GM19452 (cell line): ENCODE data around the gene MYO7B.

ENCODE experiments used
- ATAC-seq: cut with Tn5 transposase; IDR thresholded peaks from one replicate; pipeline ENCODE4 v1.9.1; 2021; ENCODE audit not compliant: unreplicated experiment

MYO7B gene

DNA sequence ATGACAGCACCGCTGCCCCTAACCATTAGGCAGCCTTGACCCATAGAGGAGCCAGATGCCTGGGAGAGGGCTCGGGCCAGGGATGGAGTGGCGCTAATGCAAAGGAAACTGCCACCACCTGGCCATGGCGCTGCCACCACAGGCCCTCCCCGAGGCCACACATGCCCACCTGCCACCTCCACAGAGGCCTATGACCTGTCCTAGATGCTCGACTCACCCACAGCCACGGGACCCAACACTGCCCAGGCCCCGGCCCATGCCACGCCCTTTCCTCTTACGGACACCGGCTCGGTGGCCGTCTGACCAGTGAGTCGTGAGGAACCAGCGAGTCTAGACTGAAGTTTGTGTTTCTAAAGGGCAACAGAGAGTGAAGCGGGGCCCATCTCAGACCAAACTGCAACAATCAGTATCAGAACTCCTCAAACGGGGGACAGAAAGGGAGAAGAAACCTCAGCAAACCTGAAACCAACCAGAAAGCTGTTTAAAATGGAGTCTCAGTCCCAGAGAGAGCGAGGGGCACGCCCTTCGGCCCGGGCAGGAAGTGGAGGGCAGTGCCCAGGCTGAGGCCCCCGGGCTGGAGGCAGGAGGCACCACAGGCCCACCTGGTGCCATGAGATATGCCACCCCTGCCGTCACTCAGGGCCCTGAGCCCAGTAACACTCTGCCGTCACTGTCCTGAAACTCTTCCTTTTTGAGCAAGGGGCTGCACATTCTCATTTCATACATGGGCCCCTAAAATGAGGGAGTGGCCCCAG is 111.2 kb downstream of the MYO7B start:
- ATAC-seq: no peak

DNA sequence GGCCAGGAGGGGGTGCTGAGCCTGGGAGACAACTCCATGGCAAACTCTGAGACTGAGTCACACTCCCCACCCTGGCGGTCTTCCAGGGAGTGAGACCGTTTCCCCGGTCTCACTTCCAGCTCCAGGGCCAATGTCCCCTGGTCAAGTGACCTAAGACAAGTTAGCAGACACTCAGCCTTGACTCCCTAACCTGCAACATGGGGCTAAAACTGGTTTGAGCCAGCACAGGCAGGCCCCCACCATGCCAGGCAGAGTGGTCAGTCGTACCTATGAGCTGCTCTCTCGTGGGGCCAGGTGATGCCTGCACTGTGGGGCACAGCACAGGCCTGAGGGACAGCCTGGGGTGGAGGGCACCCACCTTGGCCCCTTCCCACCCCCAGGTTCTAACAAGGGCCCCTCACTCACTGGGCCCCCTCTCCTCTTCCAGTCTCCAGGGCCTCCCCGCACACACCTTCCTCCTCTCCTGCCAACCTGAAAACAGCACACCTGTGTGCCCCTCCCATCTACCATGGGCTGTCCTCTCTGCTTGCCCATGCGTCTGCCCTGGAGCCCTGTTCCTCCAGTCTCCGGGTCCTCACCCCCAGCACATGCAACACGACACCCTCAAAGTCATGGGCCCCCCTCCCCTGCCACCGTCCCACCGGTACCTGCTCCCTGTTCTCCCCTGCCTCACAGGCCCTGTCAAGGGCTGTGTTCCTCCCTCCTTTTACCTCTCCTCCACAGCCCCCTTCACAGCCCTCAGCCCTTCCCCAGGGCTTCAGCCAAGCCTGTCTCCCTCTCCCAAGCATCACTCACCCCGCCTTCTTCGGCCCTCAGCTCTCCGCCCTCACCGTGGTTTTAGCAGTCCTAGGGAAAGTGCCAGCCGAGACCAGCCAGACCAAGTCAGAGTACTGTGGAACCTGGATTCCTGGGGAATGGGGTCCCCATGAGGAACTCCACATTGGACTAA is 112.0 kb downstream of the MYO7B start:
- ATAC-seq: no peak

DNA sequence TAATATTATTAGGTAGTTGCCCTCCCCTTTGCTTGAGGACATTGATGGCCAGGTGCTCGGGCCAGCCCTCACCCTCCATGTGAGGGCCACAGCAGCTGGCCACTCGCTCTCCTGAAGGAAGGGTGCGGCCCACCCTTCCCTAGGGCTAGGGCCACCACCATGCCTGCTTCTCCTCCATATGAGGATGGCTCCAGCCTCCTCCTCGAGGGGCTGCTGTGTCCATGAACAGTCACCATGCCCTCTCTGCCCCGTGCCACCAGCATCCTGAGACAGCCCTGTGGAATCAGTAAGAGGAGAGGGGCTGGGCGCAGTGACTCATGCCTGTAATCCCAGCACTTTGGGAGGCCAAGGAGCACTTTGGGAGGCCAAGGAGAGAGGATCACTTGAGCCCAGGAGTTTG is 112.8 kb downstream of the MYO7B start:
- no peak for ATAC-seq

DNA sequence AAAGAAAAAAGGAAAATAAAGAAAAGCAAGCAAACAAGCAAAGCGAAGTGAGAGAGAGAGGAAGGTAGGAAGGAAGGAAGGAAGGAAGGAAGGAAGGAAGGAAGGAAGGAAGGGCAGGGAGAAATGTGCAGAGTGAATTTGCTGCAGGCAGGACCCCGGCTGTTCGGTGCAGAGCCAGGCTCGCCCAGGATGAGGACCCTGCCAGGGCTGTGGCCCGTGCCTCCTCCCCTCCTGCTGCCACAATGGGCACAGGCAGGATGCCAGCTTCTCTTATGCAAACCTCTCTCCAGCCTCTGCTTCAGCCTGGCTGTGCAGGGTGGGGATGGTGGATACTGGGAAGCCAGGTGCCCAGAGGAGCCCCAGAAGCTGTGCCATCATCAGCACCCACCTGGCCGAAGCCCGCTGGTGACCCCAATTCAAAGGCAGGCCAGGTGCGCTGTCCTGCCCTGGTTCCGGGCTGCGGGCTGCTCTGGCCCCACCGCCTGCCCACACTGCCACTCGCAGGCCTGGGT is 113.7 kb downstream of the MYO7B start:
- no peak for ATAC-seq

DNA sequence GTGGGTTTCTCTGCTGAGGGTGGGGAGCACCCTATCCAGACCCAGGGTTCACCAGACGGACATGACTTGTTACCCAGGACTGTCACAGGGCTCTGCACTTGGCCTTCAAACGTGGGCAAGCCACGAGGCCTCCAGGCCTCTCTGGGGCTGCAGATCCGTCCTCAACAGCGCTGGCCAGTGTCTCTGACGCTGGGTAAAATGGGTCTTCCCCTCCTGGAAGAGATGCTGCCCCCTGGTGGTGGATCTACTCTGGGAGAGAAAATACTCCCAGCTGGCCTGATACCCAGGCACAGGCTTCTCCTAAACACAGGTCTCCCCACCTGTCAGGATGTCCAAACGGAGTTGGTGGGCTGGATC is 114.2 kb downstream of the MYO7B start:
- peak; percentile 63 for ATAC-seq

GRCh38 chr2:127650041-127650784 is 114.7 kb downstream of the MYO7B start:
- ATAC-seq: peak; percentile 19

- ATAC-seq: no peak
Observed at GRCh38 chr2:127650785-127651380, 115.4 kb downstream of the MYO7B start.

GRCh38 chr2:127651381-127651809 is 115.9 kb downstream of the MYO7B start:
- no peak for ATAC-seq

DNA sequence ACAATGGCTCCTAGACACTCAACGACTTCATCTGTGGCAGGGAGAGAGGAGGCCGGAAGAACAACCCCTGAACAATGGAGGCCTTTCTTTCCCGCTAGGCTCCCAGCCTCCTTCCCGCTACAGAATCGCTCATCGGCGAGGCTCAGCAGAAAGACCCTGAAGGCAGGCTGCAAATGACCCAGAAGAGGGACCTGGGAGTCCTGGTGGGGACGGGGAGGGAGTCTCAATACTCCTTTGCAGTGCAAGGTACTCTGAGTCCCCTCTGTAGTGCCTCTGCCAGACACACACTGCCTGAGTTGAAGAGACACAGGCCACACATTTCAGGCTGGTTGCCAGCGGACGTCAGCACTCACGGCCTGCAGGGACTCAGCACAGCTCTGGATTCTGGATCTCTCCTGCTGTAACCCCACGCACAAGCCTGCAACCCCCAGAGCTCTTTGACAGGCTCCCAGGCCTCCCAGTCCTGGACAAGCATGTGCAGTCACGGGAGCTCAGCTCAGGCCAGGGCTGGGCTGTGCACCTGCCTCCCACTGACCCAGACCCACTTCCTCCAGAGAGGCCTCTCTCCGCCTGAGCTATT is 116.6 kb downstream of the MYO7B start:
- no peak for ATAC-seq

DNA sequence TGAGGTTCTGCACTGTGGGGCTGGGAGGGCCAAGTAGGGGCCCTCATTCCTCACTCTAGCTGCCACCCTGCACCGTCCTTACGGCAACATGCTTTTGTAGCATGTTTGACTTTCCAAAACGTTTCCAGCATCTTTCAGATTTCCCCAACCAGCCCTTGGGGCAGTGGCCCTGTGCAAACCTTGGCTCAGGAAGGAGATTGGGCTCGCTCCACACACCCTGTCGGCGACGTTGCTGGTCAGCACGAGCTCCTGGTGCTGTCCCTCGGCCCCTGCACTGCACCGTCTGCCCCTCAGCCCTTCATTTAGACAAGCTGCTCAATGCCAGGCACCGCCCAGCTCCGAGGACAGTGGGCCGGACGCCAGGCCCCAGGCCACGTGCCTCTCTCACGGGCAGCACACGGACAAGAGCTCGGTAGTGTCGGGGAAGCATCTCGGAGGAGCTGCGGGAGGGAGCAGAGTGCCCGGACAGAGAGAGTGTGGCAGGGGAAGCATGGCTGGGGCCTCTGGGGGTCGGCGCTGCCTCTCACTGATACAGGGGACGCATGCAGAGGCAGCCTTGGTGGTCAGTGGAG is 117.4 kb downstream of the MYO7B start:
- no peak for ATAC-seq

GRCh38 chr2:127653421-127654083 is 118.1 kb downstream of the MYO7B start:
- no peak for ATAC-seq

DNA sequence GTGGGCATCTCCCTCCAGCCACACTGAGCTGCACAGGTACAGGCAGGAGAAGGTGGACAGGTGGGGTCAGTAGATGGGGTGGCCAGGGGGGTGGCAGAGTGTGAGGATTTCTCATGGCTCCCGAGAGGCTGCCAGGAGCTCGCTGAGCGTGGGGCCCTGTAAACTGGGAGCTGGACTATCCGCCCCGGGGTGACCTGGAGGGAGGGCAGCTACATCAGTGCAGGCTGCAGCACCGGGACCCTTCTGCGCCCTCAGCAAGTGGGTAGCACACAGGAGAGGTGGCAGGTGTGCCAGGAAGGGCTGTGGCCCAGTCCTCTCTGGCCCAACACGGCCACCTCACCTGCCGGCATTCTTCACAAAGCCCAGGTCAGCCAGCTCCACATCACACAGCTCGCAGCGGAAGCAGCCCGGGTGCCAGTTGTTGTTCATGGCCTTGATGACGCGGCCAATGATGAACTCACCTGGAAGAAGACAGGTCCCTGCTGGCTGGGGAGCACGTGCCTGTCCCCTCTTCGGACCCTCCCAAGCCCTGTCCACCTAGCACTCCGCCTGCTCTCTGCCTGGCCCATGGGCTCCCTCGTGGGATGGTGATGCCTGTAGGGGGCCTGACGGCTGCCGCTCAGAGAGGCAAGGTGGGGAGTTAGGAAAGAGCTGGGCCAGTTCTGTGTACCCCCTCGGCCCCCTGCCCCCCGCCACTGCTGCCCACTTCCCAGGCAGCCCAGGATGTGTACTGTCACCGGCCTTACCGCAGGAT is 118.8 kb downstream of the MYO7B start:
- ATAC-seq: no peak

GRCh38 chr2:127654838-127655175 is 119.3 kb downstream of the MYO7B start:
- no peak for ATAC-seq

DNA sequence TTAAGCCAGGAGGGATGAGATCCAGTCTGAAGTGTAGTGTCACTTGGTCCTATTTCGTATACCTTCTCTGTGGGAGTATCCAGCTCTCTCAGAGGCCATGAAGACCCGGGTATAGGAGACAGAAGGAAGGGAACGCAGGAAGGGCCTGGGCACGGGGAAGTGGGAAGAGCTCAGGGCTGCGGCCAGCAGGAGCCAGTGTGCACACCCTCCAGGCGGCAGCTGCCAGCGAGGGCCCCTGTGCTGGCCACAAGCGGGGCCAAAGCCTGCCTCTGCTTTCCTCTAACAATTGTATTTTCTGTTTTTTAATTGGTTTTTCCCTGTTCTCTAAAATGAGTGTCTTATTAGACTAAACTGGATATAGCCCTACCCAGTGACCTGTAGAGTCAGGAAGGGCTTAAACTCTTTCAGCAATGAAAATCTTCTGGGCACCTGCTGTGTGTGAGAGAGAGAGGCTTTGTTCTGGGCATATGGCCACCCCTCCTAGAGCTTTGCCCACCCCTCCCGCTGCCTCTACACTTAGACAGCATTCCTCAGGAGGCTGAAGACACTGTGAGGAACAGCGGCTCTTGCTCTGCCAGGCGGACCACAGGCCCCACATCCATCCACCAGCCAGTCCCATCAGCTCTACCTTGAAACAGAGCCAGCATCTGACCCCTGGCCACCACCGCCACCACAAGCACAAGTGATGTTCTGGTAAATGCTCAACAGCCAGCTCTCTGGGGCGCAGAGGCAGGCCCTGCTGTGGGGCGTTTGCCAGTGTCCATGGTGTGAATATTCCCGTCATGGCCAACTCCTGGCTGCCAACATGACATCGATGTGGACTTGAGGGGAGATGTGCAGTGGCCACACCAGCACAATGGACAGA is 120.0 kb downstream of the MYO7B start:
- ATAC-seq: no peak

GRCh38 chr2:127656569-127657231 is 121.2 kb downstream of the MYO7B start:
- ATAC-seq: no peak

GRCh38 chr2:127657232-127657595 is 121.7 kb downstream of the MYO7B start:
- no peak for ATAC-seq

- no peak for ATAC-seq
Observed at GRCh38 chr2:127658146-127658545, 122.7 kb downstream of the MYO7B start.
